Activated T-cell treated with anti-CD3 and anti-CD28 coated beads, Interleukin-2, amount 50 U/mL, for 24 hours (primary cell): ENCODE measurements around the gene TNNI2.

Experiments used
- DNase-seq: peaks from one replicate; pipeline ENCODE4 v3.0.0-alpha.2; 2020
- H3K27ac Mint-ChIP-seq: 2 replicates; pipeline ENCODE4 v1.8.0; 2020; ENCODE audit warnings: mild to moderate bottlenecking, mixed read lengths
- H3K27me3 Mint-ChIP-seq: 2 replicates; pipeline ENCODE4 v1.8.0; 2020; ENCODE audit warnings: mixed read lengths
- H3K36me3 Mint-ChIP-seq: 2 replicates; pipeline ENCODE4 v1.8.0; 2020; ENCODE audit warnings: low read depth, mixed read lengths
- H3K4me1 Mint-ChIP-seq: 2 replicates; pipeline ENCODE4 v1.8.0; 2020; ENCODE audit warnings: low read depth, mixed read lengths
- H3K4me3 Mint-ChIP-seq: 2 replicates; pipeline ENCODE4 v1.8.0; 2020; ENCODE audit warnings: mild to moderate bottlenecking, moderate library complexity, mixed read lengths
- H3K9me3 Mint-ChIP-seq: 2 replicates; pipeline ENCODE4 v1.8.0; 2020; ENCODE audit warnings: mixed read lengths

The TNNI2 gene

GRCh38 chr11:1826552-1827094, 12.2 kb upstream of the TNNI2 start:
- no peaks in the 10 kb centered on the region for H3K9me3 Mint-ChIP-seq
- DNase-seq = no peak
- no peaks in the 10 kb centered on the region for H3K36me3 Mint-ChIP-seq
- no peak overlapping the region for H3K27ac Mint-ChIP-seq
- no peak overlapping the region for H3K4me3 Mint-ChIP-seq
- H3K27me3 Mint-ChIP-seq = peaks cover 19% of the 10 kb centered on the region
- no peaks in the 10 kb centered on the region for H3K4me1 Mint-ChIP-seq

DNA sequence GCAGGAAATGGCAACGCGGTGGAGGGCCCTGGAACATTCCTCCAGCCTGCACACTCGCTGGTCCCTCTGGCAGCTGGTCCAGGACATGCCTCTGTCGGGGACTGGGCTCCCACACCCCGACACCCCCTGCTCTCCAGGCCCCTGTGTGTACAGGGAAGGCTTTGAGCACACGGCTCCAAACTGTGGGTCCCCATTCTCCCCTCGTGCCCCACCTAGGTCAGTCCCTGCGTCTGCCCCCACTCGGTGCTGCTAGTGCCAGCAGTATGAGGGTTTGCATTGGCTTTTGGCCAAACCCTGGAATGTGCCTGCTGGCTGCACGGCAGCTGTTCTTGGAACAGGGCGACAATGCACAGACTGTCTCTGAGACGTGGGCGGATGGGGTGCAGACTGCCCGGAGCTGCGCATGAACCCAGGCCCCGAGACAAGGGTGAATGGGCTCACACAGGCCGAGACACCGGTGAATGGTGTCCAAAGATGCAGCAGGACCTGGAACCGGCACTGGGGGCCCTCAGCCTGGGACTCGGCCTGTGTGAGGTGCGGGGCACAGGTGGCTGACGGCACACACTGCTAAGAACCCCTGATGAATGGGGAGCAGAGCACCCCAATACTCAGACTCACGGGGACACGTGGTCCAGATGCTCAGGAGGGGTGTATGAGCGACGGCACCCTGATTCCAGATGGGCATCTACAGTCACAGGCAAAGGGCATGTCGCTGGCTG, 11.5 kb upstream of the TNNI2 start:
- peaks cover 22% of the 10 kb centered on the region for H3K27me3 Mint-ChIP-seq
- H3K4me3 Mint-ChIP-seq = no peak overlapping the region
- H3K27ac Mint-ChIP-seq = no peak overlapping the region
- no peaks in the 10 kb centered on the region for H3K4me1 Mint-ChIP-seq
- no peak for DNase-seq
- H3K36me3 Mint-ChIP-seq = no peaks in the 10 kb centered on the region
- no peaks in the 10 kb centered on the region for H3K9me3 Mint-ChIP-seq

GRCh38 chr11:1827931-1828330, 10.8 kb upstream of the TNNI2 start:
- no peak overlapping the region for H3K27ac Mint-ChIP-seq
- H3K36me3 Mint-ChIP-seq = no peaks in the 10 kb centered on the region
- H3K4me1 Mint-ChIP-seq = no peaks in the 10 kb centered on the region
- DNase-seq = no peak
- no peak overlapping the region for H3K4me3 Mint-ChIP-seq
- peaks cover 22% of the 10 kb centered on the region for H3K27me3 Mint-ChIP-seq
- no peaks in the 10 kb centered on the region for H3K9me3 Mint-ChIP-seq

GRCh38 chr11:1828542-1828941, 10.2 kb upstream of the TNNI2 start:
- H3K27me3 Mint-ChIP-seq = peaks cover 24% of the 10 kb centered on the region
- H3K27ac Mint-ChIP-seq = no peak overlapping the region
- H3K4me3 Mint-ChIP-seq = no peak overlapping the region
- H3K36me3 Mint-ChIP-seq = no peaks in the 10 kb centered on the region
- no peaks in the 10 kb centered on the region for H3K4me1 Mint-ChIP-seq
- DNase-seq = no peak
- no peaks in the 10 kb centered on the region for H3K9me3 Mint-ChIP-seq

- Mint-ChIP-seq H3K4me1 (no peaks in the 10 kb centered on the region), H3K27ac (no peak overlapping the region), H3K36me3 (no peaks in the 10 kb centered on the region), H3K9me3 (no peaks in the 10 kb centered on the region), H3K27me3 (peaks cover 22% of the 10 kb centered on the region), H3K4me3 (no peak overlapping the region)
- DNase-seq = no peak
Measured at GRCh38 chr11:1829039-1829820, 9.6 kb upstream of the TNNI2 start.

DNA sequence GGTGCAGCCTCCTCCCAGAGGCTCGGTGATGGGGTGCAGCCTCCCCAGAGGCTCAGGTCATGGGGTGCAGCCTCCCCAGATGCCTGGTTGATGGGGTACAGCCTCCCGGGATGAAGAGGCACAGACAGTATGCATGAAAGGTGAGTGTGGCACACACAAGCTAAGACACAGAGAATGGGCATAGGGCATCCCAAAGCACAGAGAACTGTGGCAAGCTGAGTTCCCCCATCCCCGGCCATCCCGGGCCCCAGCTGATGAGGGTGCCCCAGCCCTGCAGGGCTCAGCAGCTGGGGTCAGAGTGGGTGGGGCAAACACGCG, 8.8 kb upstream of the TNNI2 start:
- Mint-ChIP-seq H3K36me3 (no peaks in the 10 kb centered on the region), H3K27me3 (peaks cover 20% of the 10 kb centered on the region), H3K9me3 (no peaks in the 10 kb centered on the region), H3K4me3 (no peak overlapping the region), H3K27ac (no peak overlapping the region), H3K4me1 (no peaks in the 10 kb centered on the region)
- DNase-seq = no peak

DNA sequence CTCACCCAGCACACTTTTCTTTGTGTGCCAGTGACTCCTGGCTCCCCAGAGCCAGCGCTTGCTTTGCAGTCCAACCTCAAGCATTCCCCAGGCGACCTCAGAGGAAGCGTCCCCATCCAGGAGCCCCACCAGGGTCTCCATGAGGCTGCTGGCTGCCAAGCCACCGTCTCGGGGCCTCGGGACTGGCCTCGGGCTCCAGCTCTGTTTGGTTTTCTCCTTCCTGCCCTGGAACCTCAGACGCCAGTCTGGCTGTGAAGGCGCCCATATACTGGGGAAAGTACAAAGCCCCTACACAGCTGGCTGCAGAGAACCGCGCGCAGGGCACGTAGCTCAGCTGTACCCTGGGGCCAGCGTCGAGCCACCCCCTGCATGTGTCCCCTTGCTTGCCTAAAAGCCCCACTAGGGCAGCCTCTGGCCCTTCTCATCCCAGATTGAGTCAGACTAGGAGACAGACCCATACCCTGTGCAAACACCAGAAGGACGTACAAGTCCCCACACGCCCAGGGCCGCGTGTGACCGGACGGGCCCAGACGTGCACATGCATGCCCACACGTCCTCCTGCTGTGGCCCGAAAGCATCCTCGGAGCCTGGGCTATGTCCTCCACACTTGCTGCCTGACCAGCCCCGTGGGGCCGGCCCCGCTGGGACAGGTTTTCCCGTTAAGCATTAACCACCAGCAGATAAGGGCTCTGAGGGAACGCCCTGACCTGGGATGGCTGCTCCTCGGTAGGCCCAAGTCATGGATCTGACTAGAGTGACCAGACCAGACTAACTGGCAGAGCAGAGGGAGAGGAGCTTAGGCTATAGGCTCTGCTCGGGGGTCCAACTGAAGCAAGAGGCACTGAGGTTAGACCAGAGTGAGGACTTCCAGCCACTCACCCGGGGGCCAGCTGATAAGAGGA, 8.2 kb upstream of the TNNI2 start:
- H3K4me3 Mint-ChIP-seq = no peak overlapping the region
- H3K27me3 Mint-ChIP-seq = peaks cover 20% of the 10 kb centered on the region
- H3K36me3 Mint-ChIP-seq = no peaks in the 10 kb centered on the region
- H3K4me1 Mint-ChIP-seq = no peaks in the 10 kb centered on the region
- no peak overlapping the region for H3K27ac Mint-ChIP-seq
- no peak for DNase-seq
- H3K9me3 Mint-ChIP-seq = no peaks in the 10 kb centered on the region

GRCh38 chr11:1831338-1832210, 7.2 kb upstream of the TNNI2 start:
- peaks cover 20% of the 10 kb centered on the region for H3K27me3 Mint-ChIP-seq
- no peak for DNase-seq
- no peaks in the 10 kb centered on the region for H3K4me1 Mint-ChIP-seq
- no peaks in the 10 kb centered on the region for H3K36me3 Mint-ChIP-seq
- H3K4me3 Mint-ChIP-seq = no peak overlapping the region
- H3K9me3 Mint-ChIP-seq = no peaks in the 10 kb centered on the region
- no peak overlapping the region for H3K27ac Mint-ChIP-seq

DNA sequence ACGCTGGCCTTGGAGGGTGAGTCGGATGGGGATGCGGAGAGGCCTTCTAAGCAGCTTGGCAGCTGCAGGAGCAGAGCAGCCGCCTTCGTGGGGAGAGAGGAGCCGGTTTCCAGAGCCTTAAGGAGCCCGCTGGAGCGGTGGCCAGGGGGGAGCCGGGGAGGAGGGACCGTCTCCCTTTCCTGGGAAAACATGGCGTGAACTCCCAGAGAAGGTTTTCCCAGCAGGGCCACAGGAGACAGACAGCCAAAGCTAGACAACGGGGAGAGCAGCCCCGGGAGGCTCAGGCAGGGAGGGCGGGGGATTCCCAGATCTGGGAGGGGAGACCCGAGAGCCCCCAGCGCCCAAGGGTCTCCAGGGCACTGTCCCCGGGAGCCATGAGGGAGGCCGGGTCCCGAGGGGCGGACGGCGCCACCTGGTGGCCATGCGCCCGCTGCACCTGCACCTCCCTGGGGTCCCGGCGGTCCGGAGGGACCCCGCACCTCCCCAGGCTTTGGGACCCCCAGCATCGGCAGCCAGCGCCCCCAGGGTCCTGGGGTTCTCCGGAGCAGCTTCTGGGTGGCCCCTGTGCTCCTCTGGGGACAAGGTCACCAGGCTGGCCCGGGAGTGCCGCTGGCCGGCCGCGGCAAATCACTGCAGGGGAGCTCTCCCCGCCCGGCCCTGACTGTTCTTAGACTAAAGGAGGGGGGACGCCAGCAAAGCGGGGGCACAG, 6.4 kb upstream of the TNNI2 start:
- DNase-seq = peak; percentile 85
- Mint-ChIP-seq H3K9me3 (no peaks in the 10 kb centered on the region), H3K4me1 (no peaks in the 10 kb centered on the region), H3K4me3 (no peak overlapping the region), H3K27ac (no peak overlapping the region), H3K27me3 (peaks cover 20% of the 10 kb centered on the region), H3K36me3 (no peaks in the 10 kb centered on the region)

- Mint-ChIP-seq H3K36me3 (no peaks in the 10 kb centered on the region), H3K9me3 (no peaks in the 10 kb centered on the region), H3K27me3 (peaks cover 16% of the 10 kb centered on the region), H3K4me1 (peaks cover 4% of the 10 kb centered on the region), H3K4me3 (no peak overlapping the region), H3K27ac (no peak overlapping the region)
- no peak for DNase-seq
Measured at GRCh38 chr11:1832920-1833295, 5.9 kb upstream of the TNNI2 start.

DNA sequence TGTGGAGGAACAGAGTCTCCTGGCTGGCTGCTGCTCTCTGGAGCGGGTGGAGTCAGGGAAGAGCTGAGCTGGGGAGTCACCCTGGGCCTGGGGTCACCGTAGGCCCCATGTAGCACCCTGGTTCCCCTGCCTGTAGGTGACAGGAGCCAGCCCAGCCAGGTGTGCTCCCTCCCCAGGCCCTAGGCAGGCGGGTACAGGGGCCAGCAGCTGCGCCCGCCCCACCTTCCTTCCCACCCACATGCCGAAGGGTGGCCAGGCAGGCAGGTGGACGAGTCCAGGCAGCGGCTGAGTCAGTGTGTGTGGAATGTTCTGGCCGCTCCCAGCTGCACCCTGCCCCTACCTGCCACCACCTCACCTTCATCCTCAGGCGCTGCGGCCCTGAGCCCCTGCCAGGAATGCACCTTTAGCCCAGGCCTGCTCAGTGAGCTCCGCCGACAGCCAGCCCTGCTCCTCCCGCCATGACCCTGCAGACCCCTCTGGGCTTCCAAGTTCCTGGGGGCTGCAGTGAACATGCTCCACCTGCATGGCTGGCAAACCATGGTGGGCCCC, 4.6 kb upstream of the TNNI2 start:
- Mint-ChIP-seq H3K27ac (no peak overlapping the region), H3K27me3 (peaks cover 11% of the 10 kb centered on the region), H3K4me3 (no peak overlapping the region), H3K9me3 (no peaks in the 10 kb centered on the region), H3K4me1 (peaks cover 4% of the 10 kb centered on the region), H3K36me3 (no peaks in the 10 kb centered on the region)
- DNase-seq = no peak

GRCh38 chr11:1834779-1835670, 3.8 kb upstream of the TNNI2 start, which contains the start of gene SYT8:
Gene SYT8, plus strand, starts transcription at chr11:1834990. Its CDS starts 116 bp downstream, at chr11:1835106.
- peak; percentile 27 for DNase-seq
- Mint-ChIP-seq H3K36me3 (no peaks in the 10 kb centered on the region), H3K9me3 (no peaks in the 10 kb centered on the region), H3K27me3 (peaks cover 11% of the 10 kb centered on the region), H3K27ac (no peak within 1 kb of the TSS), H3K4me1 (peaks cover 7% of the 10 kb centered on the region), H3K4me3 (no peak within 1 kb of the TSS)
